HCT116 (cell line): Measurements from ENCODE around the gene GRAMD4. TPM values are rescaled to one million over a fixed set of nuclear protein-coding genes. Genes with fewer than 3 reads are reported as not detected.

Experiments used
- ATAC-seq: fragments of 200-7000 bp; cut with Tn5 transposase; 2 replicates; pipeline ENCODE4 v1.9.1; 2020; ENCODE audit warnings: mild to moderate bottlenecking, moderate library complexity
- BruUV-seq: library from RNA; stranded (reverse); fragments of 400-500 nt; replicated peaks from 2 replicates; lab custom pipeline; 2021; lab: Mats Ljungman, UMichigan
- CTCF ChIA-PET: fragments of 300-600 bp; sonication (Branson Sonifier 250); formaldehyde crosslinking; loops from one replicate; lab custom pipeline; 2021; ENCODE audit warnings: antibody characterized with exemption; lab: Charles Lee
- POLR2A ChIA-PET: fragments of 300-600, 350-600 bp; sonication (Branson Sonifier 250); formaldehyde crosslinking; loops from one replicate; lab custom pipeline; 2021; ENCODE audit warnings: antibody characterized with exemption; lab: Charles Lee
- RAD21 ChIA-PET, 2 experiments: fragments of 300-600 bp; sonication (Branson Sonifier 250); formaldehyde crosslinking; loops; one replicate each; lab custom pipeline; 2023; ENCODE audit warnings: low total read pairs in 2 of 2; ENCODE audit not compliant: uncharacterized antibody in 2 of 2, unreplicated experiment in 2 of 2, low non-redundant PET in 1 of 2; lab: Charles Lee
- DNase-seq: peaks from one replicate; pipeline ENCODE4 v3.0.0-alpha.2; 2010; ENCODE audit warnings: low read depth, low spot score
- H2AFZ ChIP-seq: fragments of 200-600 bp; shearing (Covaris generic), sonication (generic); 2 replicates; pipeline ENCODE4 v1.6.1; 2017; ENCODE audit warnings: low read depth, mixed run types, mixed read lengths, antibody characterized with exemption, low read length; ENCODE audit not compliant: poor library complexity, severe bottlenecking
- H3K27ac ChIP-seq: 2 replicates; pipeline ENCODE4 v1.5.1; 2012; ENCODE audit warnings: low read depth, low read length
- H3K27me3 ChIP-seq: fragments of 200-600 bp; sonication (generic); 2 replicates; pipeline ENCODE4 v1.6.1; 2016; ENCODE audit warnings: mixed run types, low read length, mixed read lengths; ENCODE audit not compliant: insufficient read depth
- H3K36me3 ChIP-seq, 2 experiments: fragments of 200-500 bp in 1 of 2; fragments of 200-600 bp in 1 of 2; sonication (Bioruptor generic) in 1 of 2; sonication (generic) in 1 of 2; 2 replicates each; pipeline versions ENCODE4 v1.5.1 to v1.6.1; 2014 to 2016; ENCODE audit warnings: low read length in 2 of 2, inconsistent platforms in 1 of 2, mixed read lengths in 1 of 2, mixed run types in 1 of 2; ENCODE audit not compliant: insufficient read depth in 2 of 2, control insufficient read depth in 1 of 2
- H3K4me1 ChIP-seq, 2 experiments: fragments of 200-600 bp in 1 of 2; sonication (generic) in 1 of 2; 2 replicates each; pipeline versions ENCODE4 v1.5.1 to v1.6.1; 2012 to 2017; ENCODE audit warnings: low read length in 2 of 2, inconsistent platforms in 1 of 2, mild to moderate bottlenecking in 1 of 2, mixed read lengths in 1 of 2, mixed run types in 1 of 2, moderate library complexity in 1 of 2; ENCODE audit not compliant: insufficient read depth in 2 of 2, control insufficient read depth in 1 of 2
- H3K4me2 ChIP-seq: fragments of 200-600 bp; sonication (generic); 2 replicates; pipeline ENCODE4 v1.6.1; 2017; ENCODE audit warnings: mixed run types, low read length, mixed read lengths
- H3K4me3 ChIP-seq, 2 experiments: fragments of 200-600 bp in 1 of 2; sonication (generic) in 1 of 2; replicated peaks in 1 of 2; 2 replicates each; pipeline ENCODE4 v1.5.1; 2011 to 2016; ENCODE audit warnings: low read length in 2 of 2, control low read depth in 1 of 2, low read depth in 1 of 2, mild to moderate bottlenecking in 1 of 2, mixed read lengths in 1 of 2, mixed run types in 1 of 2
- H3K79me2 ChIP-seq: fragments of 200-600 bp; sonication (generic); 2 replicates; pipeline ENCODE4 v1.6.1; 2017; ENCODE audit warnings: mild to moderate bottlenecking, mixed run types, low read length, moderate library complexity, mixed read lengths; ENCODE audit not compliant: insufficient read depth
- H3K9ac ChIP-seq: fragments of 200-600 bp; sonication (generic); 2 replicates; pipeline ENCODE4 v1.6.1; 2016; ENCODE audit warnings: low read length, mixed read lengths
- H3K9me2 ChIP-seq: fragments of 200-600 bp; sonication (generic), shearing (Covaris generic); 2 replicates; pipeline ENCODE4 v1.6.1; 2017; ENCODE audit warnings: mixed run types, mild to moderate bottlenecking, moderate library complexity; ENCODE audit not compliant: insufficient read depth
- H3K9me3 ChIP-seq, 2 experiments: fragments of 200-500 bp in 1 of 2; fragments of 200-600 bp in 1 of 2; sonication (Bioruptor generic) in 1 of 2; sonication (generic) in 1 of 2; 2 replicates each; pipeline ENCODE4 v1.6.1; 2014 to 2017; ENCODE audit warnings: low read length in 2 of 2, mixed read lengths in 2 of 2, inconsistent platforms in 1 of 2, low read depth in 1 of 2, mild to moderate bottlenecking in 1 of 2, mixed run types in 1 of 2, moderate library complexity in 1 of 2; ENCODE audit not compliant: control insufficient read depth in 1 of 2, insufficient read depth in 1 of 2
- H4K20me1 ChIP-seq: fragments of 200-600 bp; sonication (generic), shearing (Covaris generic); 2 replicates; pipeline ENCODE4 v1.6.1; 2017; ENCODE audit warnings: mixed run types, mild to moderate bottlenecking, moderate library complexity; ENCODE audit not compliant: insufficient read depth
- ATF3 ChIP-seq: IDR thresholded peaks from 2 replicates; pipeline ENCODE4 v1.6.1; 2012
- ELF1 ChIP-seq: IDR thresholded peaks from 2 replicates; pipeline ENCODE4 v1.6.1; 2012; ENCODE audit warnings: low read depth, borderline replicate concordance
- EZH2 ChIP-seq: fragments of 200-600 bp; sonication (generic); IDR thresholded peaks from 2 replicates; pipeline ENCODE4 v1.6.1; 2017; ENCODE audit warnings: antibody characterized with exemption, mixed run types
- FOSL1 ChIP-seq: IDR thresholded peaks from 2 replicates; pipeline ENCODE4 v1.6.1; 2012; ENCODE audit warnings: low read depth
- MAX ChIP-seq: IDR thresholded peaks from 2 replicates; pipeline ENCODE4 v1.6.1; 2012
- RAD21 ChIP-seq: IDR thresholded peaks from 2 replicates; pipeline ENCODE4 v1.6.1; 2012; ENCODE audit warnings: low read depth, mild to moderate bottlenecking
- SIN3A ChIP-seq: IDR thresholded peaks from 2 replicates; pipeline ENCODE4 v1.6.1; 2012; ENCODE audit warnings: low read depth
- SRF ChIP-seq: IDR thresholded peaks from 2 replicates; pipeline ENCODE4 v1.6.1; 2012; ENCODE audit warnings: low read depth
- TCF7L2 ChIP-seq: IDR thresholded peaks from 2 replicates; pipeline ENCODE4 v1.7.0; 2011; ENCODE audit warnings: borderline replicate concordance, inconsistent platforms; ENCODE audit not compliant: insufficient read depth, insufficient read length; ENCODE audit errors: extremely low read depth
- ZBTB33 ChIP-seq: IDR thresholded peaks from 2 replicates; pipeline ENCODE4 v1.6.1; 2011; ENCODE audit warnings: mild to moderate bottlenecking, low read length, moderate library complexity; ENCODE audit not compliant: insufficient replicate concordance; ENCODE audit errors: extremely low read depth
- intact Hi-C: fragments of 100-400 bp; cut with micrococcal nuclease; formaldehyde crosslinking; loops from 2 replicates; pipeline ENCODE4 v1.10.0; 2022
- total RNA-seq: library from RNA; stranded (reverse); gene quantifications from one replicate; pipeline ENCODE4 v1.2.1, GENCODE V29; 2021; ENCODE audit not compliant: unreplicated experiment
- TF ChIP-seq, protein P1 (sequence below): IDR thresholded peaks from 2 replicates; pipeline ENCODE4 v1.6.1; 2012; ENCODE audit warnings: low read depth

Gene GRAMD4
- total RNA-seq, 1 experiment from 2014 or later = 25.8 TPM

DNA sequence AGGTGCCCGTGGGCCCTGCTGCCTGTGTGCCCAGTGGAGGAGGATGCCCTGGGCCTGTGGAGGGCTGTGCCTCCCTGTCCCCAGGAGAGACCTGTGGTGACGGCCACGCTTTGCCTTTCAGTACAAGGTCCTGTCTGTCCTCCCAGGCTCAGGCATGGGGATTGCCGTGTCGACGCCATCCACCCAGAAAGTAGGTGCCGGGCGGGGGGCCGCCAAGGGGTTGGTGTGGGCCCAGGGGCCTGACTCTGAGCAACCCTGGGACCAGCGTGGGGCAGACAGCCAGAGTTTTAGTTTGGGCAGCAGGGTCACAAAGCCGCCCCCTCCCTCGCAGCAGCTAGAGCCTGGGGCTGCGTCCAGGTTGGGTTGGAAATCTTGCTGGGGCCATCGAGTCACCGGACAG, 56.3 kb downstream of the GRAMD4 start:
- Histone ChIP-seq H3K4me3 (no peak overlapping the region), H3K36me3 (no peaks in the 10 kb centered on the region), H3K27ac (no peak overlapping the region), H3K27me3 (no peaks in the 10 kb centered on the region), H4K20me1 (no peaks in the 10 kb centered on the region), H3K79me2 (no peaks in the 10 kb centered on the region), H3K9me3 (no peaks in the 10 kb centered on the region), H3K4me2 (no peak overlapping the region), H3K4me1 (no peaks in the 10 kb centered on the region), H2AFZ (no peak overlapping the region), H3K9me2 (no peaks in the 10 kb centered on the region), H3K9ac (no peak overlapping the region)
- ChIA-PET RAD21 (no interaction called here), CTCF (no interaction called here), POLR2A (no interaction called here)
- intact Hi-C loops = no loop called here
- TF ChIP-seq SIN3A (no peak), RAD21 (no peak), EZH2 (no peak), ELF1 (no peak), ATF3 (no peak), TCF7L2 (no peak), FOSL1 (no peak), SRF (no peak), ZBTB33 (no peak), MAX (no peak)
- TF ChIP-seq, protein P1, sequence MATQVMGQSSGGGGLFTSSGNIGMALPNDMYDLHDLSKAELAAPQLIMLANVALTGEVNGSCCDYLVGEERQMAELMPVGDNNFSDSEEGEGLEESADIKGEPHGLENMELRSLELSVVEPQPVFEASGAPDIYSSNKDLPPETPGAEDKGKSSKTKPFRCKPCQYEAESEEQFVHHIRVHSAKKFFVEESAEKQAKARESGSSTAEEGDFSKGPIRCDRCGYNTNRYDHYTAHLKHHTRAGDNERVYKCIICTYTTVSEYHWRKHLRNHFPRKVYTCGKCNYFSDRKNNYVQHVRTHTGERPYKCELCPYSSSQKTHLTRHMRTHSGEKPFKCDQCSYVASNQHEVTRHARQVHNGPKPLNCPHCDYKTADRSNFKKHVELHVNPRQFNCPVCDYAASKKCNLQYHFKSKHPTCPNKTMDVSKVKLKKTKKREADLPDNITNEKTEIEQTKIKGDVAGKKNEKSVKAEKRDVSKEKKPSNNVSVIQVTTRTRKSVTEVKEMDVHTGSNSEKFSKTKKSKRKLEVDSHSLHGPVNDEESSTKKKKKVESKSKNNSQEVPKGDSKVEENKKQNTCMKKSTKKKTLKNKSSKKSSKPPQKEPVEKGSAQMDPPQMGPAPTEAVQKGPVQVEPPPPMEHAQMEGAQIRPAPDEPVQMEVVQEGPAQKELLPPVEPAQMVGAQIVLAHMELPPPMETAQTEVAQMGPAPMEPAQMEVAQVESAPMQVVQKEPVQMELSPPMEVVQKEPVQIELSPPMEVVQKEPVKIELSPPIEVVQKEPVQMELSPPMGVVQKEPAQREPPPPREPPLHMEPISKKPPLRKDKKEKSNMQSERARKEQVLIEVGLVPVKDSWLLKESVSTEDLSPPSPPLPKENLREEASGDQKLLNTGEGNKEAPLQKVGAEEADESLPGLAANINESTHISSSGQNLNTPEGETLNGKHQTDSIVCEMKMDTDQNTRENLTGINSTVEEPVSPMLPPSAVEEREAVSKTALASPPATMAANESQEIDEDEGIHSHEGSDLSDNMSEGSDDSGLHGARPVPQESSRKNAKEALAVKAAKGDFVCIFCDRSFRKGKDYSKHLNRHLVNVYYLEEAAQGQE = no peak
- no TSS peak for BruUV-seq
- DNase-seq = no peak
- ATAC-seq = no peak
